NK-92 (cell line): ENCODE data around the gene ITGA8.
"Not testable (repeated sequence)": the region's sequence is repeated elsewhere in the genome, so short reads cannot be mapped to it uniquely, and the experiment has no call there.

ENCODE experiments used
- DNase-seq: peaks from one replicate; lab custom pipeline; 2025; ENCODE audit not compliant: unreplicated experiment; lab: John Stamatoyannopoulos, UW

ITGA8 gene

DNA sequence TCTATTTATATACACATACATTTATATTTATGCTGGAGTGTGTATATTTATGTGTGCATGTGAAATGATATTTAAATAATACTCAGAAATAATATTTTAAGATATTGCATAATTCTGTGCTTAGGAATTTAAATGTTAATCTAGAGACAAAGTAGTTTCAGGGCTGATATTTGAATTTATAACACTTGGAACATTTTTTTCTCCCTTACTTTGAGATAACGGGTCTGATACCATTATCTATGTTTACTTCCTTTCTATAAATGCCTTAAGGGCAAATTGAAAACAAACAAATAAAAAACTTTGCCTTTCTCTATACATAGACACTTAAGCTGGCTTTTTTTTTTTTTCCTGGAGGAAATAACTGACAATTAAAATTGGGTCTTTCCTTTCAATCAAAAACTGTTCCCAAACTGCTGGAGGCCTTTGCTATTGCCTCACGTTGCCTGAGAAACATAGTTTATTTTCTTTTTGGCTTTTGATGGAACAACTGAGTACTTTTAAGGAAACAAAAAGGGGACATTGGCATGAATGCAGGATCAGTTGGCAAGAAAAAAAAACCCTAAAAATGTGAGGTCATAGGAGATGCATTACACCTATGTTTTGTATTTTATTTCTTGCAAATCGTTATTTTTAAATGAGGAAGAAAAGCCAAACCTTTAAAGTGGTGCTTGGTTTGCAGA is 98.7 kb downstream of the ITGA8 start:
- DNase-seq: no peak

DNA sequence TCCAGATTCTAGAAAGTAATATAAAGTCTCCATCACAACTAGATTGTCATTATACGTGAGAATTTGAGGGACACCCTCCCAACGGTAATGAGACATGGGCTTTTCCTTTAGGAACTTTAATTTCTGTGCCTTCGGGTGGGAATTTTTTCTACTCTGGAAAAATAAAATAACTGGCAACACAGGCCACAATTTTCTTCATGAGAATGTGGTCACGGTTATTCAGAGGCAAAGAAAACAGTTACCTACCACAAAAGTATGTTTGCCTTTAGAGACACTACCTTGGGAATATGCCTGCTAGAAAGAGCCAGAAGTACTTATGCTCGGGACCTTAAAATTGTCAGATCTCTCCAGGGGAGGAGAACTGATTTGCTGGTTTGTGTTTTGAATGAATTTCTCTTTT is 99.4 kb downstream of the ITGA8 start:
- DNase-seq: no peak

DNA sequence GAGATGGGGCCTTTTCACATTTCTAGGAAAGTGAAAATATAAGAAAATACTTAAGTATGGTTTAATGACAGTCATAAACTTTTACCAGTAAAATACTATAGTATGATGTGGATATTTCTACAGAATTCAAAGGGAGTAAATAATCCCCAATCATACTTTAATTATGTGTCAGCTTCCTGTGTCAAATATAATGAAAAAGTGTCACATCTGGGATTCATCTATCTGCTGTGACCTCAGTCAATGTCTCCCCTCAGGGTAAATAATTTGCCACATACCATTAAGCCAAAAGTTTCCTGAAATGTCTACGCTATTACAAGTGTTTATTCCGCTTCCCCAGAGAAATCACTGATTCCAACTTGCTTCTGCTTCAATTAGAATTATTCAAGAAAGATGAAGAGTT is 110.5 kb downstream of the ITGA8 start:
- no peak for DNase-seq

DNA sequence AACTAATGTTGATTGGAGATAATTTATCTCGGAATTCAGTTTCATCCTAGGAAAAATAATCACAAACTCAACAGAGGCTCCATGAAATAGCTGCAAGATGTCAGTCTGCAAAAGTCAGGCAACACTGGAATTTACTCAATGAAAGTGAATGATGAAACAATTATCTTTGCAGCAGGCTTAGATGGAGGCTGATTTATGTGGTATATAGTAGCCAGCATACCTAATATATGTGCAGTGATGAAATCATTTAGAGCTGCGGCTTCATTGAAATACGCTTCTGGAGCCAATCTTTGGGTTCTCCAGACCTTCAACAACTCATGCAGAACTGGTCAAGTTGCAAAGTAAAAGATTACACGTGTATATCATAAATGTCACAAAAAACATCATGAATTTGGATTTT is 113.3 kb downstream of the ITGA8 start:
- no peak for DNase-seq

DNA sequence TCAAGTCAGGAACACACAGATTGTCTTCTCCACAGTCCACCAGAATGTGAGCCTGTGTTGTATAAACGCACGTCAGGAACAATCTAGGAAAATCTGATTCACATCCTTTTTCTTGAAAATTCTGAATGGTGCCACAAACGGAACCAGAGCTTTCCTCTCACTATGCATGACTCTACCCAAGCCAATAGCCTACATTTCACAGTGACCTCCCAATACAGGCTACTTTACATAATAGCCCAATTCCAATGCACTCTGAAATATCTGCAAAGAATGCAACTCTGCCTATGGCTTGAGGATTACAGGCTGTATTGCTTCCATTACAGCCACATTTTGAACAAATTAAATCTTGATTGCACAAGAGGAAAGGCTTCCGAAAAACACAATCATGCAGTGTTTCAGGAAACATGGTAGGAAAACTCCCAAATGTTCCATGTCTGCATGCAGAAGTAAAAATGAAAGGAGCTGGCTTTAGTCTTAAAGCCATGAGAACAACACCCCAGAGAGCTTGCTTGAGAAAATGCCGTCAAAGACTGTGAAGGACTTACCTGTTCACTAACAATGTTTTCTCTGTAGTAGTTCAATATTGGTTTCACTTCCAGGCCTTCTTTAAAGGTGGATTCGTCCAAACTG is 113.9 kb downstream of the ITGA8 start:
- DNase-seq: no peak

DNA sequence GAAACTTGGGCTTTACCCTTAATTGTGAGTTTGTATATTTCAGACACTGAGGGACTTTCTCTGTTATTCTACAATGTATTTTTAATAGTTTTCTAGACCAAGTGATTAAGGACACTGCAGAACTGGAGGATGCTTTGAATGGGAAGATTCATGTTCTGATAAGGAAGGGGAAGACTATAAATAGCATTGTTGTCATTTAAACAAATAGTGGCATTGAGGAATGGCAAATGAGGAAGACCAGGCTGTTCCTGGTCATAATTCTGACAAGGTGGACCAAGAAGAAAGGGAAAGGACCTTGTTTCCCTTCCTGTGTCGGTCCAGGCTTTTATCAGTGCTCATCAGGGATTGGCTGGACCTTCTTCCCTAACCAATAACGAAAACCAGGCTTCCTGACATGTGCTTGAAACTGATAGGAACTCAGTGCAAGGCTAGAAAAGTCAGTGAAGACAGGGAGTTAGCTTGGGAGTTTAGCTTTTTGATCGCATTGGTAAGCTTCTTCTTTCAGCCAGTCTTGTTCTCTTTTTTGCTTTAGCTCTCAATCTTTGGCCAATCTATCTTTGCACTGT is 116.2 kb downstream of the ITGA8 start:
- no peak for DNase-seq

DNA sequence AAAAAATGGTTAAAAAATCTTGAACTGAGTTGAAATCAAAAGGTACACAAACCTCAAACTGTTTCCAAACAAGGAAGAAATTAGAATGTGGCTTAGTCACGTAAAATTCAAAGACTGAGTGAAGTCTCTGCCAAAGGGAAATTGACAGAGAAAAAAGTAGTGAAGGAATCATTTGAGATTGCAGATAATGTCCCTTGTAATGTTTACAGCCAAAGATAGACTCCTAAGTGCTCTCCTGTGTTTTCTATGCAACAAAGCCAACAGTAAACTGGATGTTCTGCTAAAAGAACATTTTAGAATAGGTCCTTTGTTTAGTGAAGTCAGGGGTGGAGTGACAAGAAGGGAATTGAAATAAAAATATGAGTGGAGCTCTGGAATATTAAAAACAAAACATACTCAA is 117.9 kb downstream of the ITGA8 start:
- no peak for DNase-seq

DNA sequence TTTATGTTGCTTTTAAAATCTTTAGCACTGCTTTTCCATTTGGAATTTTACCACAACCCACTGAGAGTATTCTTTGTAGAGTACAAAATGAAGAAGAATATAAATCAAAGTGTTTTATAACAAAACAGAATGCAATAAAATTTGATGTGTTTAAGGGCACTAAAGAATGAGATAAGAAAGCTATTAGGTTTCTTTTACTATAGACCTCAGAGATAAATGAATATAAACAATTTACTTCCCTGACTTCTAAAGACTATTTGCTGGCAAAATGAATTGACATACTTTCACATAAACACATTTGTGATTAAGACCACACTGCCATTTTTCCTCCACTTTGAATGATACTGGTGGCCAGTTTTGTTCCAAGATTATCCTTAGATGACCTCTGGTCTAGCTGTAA is 124.5 kb downstream of the ITGA8 start:
- DNase-seq: no peak

DNA sequence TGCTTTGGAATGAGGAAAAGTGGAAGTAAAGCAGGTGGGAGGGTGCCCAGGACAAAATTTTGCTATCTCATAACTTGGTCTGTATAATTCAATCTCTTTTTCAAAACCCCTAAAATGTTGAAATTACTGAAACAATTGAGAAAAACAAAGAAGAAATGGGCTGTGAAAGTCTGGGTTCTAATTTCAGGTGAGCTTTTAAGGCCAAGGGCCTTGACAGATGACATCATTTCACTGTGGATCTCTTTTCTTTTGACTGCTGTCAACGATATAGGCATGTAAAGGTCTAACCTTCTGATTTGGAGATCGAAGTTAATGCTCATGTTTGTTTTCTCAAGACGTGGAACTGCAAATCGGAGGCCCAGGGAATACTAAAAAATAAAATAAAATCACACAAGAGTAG is 127.8 kb downstream of the ITGA8 start:
- no peak for DNase-seq

DNA sequence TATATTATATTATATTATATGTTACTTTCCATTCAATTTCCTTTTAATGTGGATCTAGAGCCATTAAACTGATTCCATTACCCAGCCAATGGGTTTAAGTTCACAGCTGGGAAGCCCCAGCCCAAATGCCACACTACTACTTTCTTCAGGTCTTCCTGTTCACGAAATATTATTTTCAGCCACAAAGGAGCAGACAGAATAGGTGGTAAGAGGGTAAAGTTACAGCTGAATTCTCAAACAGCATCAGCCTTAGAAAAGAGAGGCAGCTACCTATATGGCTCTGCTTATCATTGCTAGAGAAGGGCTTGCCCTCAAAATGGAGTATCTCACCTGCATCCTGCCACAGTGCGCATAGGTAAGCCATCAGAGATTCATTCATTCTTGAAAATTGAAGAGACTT is 128.3 kb downstream of the ITGA8 start:
- DNase-seq: no peak

DNA sequence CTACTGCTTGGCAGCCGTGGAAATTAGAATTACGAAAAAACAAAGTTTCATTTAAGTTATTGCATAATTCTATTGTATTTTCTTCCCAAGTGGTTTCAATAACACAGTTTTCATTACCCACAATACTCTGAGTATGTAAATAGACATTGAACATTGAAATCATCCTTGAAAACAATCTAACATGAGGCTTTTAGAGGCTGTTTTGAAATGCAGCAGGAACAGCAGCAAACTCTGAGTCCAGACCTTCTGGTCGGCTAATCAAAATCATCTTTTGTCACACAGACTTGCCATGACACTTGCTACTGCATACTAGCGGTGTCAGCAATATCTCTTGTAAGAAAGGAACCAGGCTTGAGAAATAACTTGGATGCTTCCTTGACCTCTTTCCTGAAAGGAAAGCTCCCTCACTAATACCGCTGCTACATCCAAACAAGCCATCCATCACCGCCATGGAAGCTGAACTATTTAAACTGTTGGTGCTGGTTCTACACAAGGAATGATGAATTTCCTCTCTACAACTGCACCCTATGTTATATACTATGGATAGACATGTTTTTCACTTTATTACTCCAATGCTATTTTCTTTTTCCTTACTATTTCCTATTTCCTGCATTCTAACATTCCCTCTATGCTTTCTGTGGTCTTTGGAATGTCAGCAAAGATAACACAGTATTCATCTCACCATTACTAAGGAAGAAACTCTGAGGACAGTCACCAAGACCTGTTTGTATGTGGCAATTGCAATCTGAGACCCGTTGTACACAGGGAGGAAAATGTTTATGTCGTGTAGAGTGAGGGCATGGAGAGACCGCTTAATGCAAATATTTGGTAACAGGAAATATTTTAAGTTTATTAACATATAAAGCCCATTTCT is 130.8 kb downstream of the ITGA8 start:
- no peak for DNase-seq

DNA sequence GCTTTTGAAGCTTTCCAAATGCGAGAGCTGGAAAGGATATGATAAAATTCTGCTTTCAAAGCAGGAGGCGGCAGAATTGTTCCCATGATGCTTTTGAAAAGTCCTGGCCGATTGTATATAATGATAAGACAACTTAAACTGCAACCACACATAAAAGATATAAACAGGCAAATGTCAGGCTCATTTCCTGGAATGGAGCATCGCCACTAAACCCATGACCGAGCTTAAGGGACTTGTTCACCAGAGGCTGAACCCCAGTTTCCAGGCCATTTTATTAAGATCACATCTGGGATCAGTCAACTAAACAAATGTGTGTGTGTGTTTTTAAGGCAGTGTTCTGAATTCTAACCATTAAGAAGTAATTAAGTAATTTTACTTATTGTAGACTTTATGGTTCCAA is 131.6 kb downstream of the ITGA8 start:
- DNase-seq: no peak

DNA sequence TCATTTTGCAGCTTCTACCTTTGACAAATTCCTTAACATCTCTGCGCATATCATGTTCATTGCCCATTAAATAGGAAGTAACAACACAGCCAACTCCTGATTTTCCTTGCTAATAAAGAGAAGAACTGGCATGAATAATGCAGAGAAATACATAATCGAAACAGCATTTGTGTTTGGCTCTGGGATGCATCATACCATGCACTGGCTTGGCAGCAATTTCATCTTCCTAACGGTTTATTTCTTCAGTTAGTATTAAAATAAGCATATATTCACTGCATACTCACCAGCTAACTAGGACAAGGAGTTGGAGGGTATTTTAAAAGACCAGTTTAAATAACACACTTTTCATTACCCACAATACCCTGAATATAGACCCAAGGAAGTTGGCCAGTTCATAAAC is 132.5 kb downstream of the ITGA8 start:
- DNase-seq: no peak

DNA sequence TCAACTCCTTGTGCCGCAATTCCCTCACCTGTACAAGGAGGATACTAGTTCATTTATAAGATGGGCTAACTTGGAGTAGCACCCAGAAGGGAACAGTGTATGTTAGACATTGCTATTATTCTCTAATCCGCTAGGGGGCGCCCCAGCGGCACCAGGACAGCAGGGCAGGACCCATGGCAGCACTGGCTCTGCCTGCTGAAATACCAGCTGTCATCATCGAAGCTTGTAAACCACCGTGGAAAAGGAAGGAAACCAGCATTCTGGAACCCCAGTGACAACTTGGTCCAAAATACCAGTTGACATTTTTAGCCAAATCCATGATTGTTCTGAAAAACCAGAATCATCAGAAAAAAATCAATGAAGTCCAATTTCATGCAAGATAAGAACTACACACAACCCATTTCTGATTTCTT is 134.4 kb downstream of the ITGA8 start:
- DNase-seq: no peak

DNA sequence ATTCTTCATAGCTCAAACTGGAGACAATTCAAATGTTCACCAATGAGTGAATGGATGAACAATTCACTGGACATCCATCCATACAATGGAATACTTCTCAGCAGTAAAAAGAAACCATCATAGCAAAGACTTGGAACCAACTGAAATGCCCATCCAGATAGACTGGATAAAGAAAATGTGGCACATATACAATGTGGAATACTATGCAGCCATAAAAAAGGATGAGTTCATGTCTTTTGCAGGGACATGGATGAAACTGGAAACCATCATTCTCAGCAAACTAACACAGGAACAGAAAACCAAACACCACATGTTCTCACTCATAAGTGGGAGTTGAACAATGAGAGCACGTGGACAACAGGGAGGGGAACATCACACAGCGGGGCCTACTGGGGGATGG is 136.8 kb downstream of the ITGA8 start:
- not testable (repeated sequence) for DNase-seq

DNA sequence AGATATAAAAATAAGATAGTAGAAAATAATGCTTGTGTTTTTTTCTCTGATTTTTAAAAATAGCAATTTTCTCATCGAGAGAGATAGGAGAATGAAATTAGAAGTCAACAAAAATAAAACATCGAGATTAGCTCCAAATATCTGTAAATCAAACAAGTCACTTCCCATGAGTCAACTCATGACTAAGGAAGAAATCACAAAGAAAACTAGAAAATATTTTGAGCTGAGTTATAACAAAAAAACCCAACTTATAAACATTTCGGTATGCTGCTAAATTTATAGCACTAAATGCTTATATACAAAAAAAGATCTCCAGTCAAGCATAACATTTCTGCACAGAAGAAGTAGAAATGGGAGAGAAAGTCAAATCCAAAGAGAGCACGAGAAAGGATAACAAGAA is 140.1 kb downstream of the ITGA8 start:
- DNase-seq: no peak

DNA sequence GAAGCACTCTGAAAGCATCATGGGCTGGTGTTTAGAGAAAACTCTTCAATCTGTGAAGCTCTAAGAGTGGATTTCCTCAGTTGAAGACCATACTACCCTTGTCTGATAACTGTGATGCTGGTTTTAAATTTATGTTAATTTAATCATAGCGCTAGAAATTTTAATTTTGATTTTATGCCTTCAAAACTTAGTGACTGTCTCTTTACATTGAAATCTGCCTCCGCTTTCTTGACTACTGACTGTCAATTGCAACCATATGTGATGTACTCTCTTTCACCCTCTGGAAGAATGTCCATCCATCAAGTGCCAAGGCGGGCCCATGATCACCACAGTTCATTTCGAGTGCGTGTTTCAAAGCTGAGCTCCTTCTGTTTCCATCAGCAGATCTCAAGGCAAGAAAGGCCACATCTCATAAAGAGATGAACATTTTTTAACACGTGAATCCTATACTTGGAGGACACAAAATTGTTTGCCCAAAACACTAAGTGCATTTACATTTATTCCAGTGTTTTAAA is 147.1 kb downstream of the ITGA8 start:
- no peak for DNase-seq

DNA sequence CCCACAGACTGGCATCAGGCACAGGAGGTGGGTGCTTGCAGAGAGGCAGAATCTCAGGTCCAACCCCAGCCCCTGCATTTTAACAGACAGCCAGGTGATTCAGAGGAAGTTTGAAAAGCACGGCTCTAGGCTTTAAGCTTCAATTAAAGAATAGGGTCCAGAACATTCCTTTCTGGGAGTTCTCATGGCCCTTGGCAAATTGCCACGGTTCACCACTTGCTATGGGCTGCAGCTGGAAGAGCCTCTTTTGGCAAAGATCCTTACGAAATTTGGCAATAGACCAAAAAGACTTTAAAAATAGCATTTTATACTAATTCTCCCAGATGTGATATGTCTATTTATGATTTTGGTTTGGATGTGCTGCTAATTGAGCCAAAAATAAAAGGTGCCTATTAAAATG is 148.1 kb downstream of the ITGA8 start:
- DNase-seq: no peak

DNA sequence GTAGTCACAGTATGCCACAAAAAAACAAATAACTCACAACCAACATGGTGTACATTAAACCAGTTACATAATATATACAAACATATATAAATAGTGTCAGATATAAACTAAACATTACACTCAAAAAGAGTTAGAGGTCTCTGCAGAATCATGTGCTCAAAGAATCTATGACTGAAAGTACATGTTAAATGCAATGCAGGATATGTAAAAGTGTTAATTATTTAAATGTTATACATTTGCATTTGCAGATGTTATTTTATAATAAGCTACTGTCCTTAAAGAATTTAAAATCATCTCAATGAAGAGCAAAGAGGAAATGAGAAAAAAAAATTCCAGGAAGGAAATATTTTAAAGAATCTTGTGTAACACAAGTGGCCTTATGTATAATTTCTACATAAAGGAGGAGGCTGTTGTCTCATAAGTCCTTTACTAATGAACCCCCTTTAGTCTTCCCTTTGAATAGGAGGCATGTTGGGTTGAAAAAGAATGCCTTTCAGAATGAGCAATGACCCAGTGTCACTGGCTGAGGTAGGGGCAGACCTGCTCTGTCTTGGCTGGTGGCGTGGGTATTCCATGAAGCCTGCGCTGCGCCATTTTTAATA is 148.9 kb downstream of the ITGA8 start:
- DNase-seq: no peak

DNA sequence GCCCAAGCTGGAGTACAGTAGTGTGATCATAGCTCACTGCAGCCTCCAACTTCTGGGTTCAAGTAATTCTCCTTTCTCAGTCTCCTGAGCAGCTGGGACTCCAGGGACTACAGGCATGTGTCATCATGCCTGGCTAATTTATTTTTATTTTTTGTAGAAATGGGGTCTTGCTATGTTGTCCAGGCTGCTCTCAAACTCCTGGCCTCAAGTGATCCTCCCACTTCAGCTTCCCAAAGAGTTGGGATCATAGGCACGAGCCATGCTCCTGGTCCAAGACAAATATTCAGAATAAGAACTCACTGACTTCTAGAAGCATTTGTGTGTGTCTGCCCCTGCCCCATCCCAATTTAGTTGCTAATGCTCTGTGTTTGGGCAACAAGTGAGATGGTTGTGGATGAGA is 151.8 kb downstream of the ITGA8 start:
- DNase-seq: no peak

DNA sequence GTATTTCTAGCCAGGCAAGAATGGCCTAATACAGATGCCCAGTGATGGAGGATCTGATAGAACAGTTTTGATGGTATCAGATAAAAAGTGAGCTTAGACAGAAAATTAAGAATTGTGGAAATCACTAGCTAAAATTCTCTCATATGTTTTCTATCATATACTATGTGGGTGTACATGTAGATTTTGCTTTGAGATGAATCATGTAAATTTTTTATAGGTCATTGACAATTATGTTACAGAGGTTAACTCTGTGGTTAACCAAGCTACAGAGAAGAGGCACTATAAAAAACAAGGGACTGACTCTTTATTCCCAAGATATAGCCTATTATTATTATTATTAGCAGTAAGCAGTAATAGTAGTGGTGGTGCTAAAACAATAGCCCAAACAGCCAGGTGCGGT is 156.5 kb downstream of the ITGA8 start:
- no peak for DNase-seq
